Head of caudate nucleus (tissue), 42 donors: Measurements from ENCODE around the gene ANKRD33B.
"Not testable (repeated sequence)": the region's sequence is repeated elsewhere in the genome, so short reads cannot be mapped to it uniquely, and the experiment has no call there.

Source experiments
- DNase-seq, 42 donors: peaks; one replicate each; pipeline versions ENCODE4 v3.0.0 to v3.0.0-alpha.2; 2020 to 2021; ENCODE audit warnings: mixed read lengths in 7 of 42
- intact Hi-C: fragments of 100-400 bp; cut with DNase I; formaldehyde crosslinking; loops from one replicate; pipeline ENCODE4 v1.15.0; 2022

The ANKRD33B gene

GRCh38 chr5:10534561-10535530, 29.0 kb upstream of the ANKRD33B start:
- peak in 6 of 42 donors; percentile 11 to 47 (median 22) for DNase-seq
- intact Hi-C loops = no loop called here

GRCh38 chr5:10536511-10536910, 27.4 kb upstream of the ANKRD33B start:
- DNase-seq = peak in 1 of 42 donors; percentile 22
- intact Hi-C loops = no loop called here

GRCh38 chr5:10536931-10537579, 26.8 kb upstream of the ANKRD33B start:
- intact Hi-C loops = no loop called here
- peak in 8 of 42 donors; percentile 11 to 53 (median 29) for DNase-seq

- DNase-seq = peak in 1 of 42 donors; percentile 33
- intact Hi-C loops = no loop called here
Measured at GRCh38 chr5:10537624-10538023, 26.2 kb upstream of the ANKRD33B start.

- peak in 40 of 42 donors; percentile 34 to 86 (median 63) for DNase-seq
- intact Hi-C loops = no loop called here
Measured at GRCh38 chr5:10538103-10538788, 25.6 kb upstream of the ANKRD33B start.

GRCh38 chr5:10538789-10539686, 24.8 kb upstream of the ANKRD33B start:
- DNase-seq = peak; percentile 48 to 92 (median 76)
- intact Hi-C loops = no loop called here

GRCh38 chr5:10539687-10539998, 24.2 kb upstream of the ANKRD33B start:
- intact Hi-C loops = no loop called here
- peak in 1 of 42 donors; percentile 26 for DNase-seq

GRCh38 chr5:10540036-10540544, 23.8 kb upstream of the ANKRD33B start:
- intact Hi-C loops = no loop called here

GRCh38 chr5:10540951-10541646, 22.8 kb upstream of the ANKRD33B start:
- peak in 2 of 42 donors; percentile 17 to 20 for DNase-seq
- intact Hi-C loops = no loop called here

More at GRCh38 chr5:10540036-10540544, 23.8 kb upstream of the ANKRD33B start:
- peak in 1 of 42 donors; percentile 6 for DNase-seq

GRCh38 chr5:10542055-10542550, 21.8 kb upstream of the ANKRD33B start:
- peak in 1 of 42 donors; percentile 30 for DNase-seq
- intact Hi-C loops = no loop called here

- peak in 1 of 42 donors; percentile 17 for DNase-seq
- intact Hi-C loops = no loop called here
Measured at GRCh38 chr5:10543585-10544040, 20.3 kb upstream of the ANKRD33B start.

GRCh38 chr5:10545084-10545483, 18.8 kb upstream of the ANKRD33B start:
- intact Hi-C loops = no loop called here
- peak in 1 of 42 donors; percentile 13 for DNase-seq

- DNase-seq = no peak
- intact Hi-C loops = no loop called here
Measured at GRCh38 chr5:10546186-10546585, 17.7 kb upstream of the ANKRD33B start.

GRCh38 chr5:10548418-10549122, 15.3 kb upstream of the ANKRD33B start:
- no peak for DNase-seq
- intact Hi-C loops = no loop called here

GRCh38 chr5:10549123-10549514, 14.8 kb upstream of the ANKRD33B start:
- intact Hi-C loops = not testable (repeated sequence)
- peak in 1 of 42 donors; percentile 7 for DNase-seq

GRCh38 chr5:10550222-10550995, 13.5 kb upstream of the ANKRD33B start:
- peak in 1 of 42 donors; percentile 19 for DNase-seq

More at GRCh38 chr5:10550222-10550995, 13.5 kb upstream of the ANKRD33B start:
- intact Hi-C loops = no loop called here
